Astrocyte (in vitro differentiated cells and primary cell): ENCODE data around the gene C1QTNF3.

ENCODE experiments used
- EZH2 ChIP-seq: IDR thresholded peaks from 2 replicates; pipeline ENCODE4 v1.6.1; 2012; ENCODE audit warnings: mild to moderate bottlenecking, low read length, inconsistent platforms; ENCODE audit not compliant: insufficient read depth
- TF ChIP-seq, protein P1 (sequence below): IDR thresholded peaks from 2 replicates; pipeline ENCODE4 v1.5.1; 2011; ENCODE audit warnings: low read depth, mild to moderate bottlenecking, inconsistent platforms, low read length, moderate library complexity; ENCODE audit not compliant: insufficient read depth

DNA sequence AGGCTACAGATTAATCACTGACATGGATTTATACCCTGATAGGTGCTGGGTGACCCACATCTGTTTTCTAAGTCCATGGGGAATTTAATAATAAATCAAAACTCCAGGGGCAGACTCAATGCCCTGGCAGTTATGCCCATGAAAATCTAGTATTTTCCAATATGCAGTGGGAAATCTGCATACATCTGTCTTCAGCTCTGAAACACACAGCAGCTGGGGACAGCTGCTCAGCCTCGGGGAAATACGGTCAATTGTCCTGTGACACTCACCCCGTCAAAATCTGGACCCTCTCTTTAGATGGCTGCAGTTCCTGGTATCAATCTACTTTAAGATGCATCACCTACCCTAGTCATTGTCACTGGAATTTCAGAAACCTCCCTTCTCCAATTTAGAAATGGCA, 12.7 kb upstream of the C1QTNF3 start:
- TF ChIP-seq EZH2: no peak
- TF ChIP-seq, protein P1, sequence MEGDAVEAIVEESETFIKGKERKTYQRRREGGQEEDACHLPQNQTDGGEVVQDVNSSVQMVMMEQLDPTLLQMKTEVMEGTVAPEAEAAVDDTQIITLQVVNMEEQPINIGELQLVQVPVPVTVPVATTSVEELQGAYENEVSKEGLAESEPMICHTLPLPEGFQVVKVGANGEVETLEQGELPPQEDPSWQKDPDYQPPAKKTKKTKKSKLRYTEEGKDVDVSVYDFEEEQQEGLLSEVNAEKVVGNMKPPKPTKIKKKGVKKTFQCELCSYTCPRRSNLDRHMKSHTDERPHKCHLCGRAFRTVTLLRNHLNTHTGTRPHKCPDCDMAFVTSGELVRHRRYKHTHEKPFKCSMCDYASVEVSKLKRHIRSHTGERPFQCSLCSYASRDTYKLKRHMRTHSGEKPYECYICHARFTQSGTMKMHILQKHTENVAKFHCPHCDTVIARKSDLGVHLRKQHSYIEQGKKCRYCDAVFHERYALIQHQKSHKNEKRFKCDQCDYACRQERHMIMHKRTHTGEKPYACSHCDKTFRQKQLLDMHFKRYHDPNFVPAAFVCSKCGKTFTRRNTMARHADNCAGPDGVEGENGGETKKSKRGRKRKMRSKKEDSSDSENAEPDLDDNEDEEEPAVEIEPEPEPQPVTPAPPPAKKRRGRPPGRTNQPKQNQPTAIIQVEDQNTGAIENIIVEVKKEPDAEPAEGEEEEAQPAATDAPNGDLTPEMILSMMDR: no peak
